Mucosa of stomach (tissue), 1 donor: ENCODE measurements around the gene LRP5.
"Not testable (repeated sequence)": the region's sequence is repeated elsewhere in the genome, so short reads cannot be mapped to it uniquely, and the experiment has no call there.

ENCODE experiments used
- H3K27me3 ChIP-seq: one replicate; pipeline ENCODE4 v1.7.0; 2013; ENCODE audit warnings: mild to moderate bottlenecking, low read length; ENCODE audit not compliant: control insufficient read depth, insufficient read depth
- H3K36me3 ChIP-seq: one replicate; pipeline ENCODE4 v1.7.0; 2013; ENCODE audit warnings: low read length; ENCODE audit not compliant: control insufficient read depth, insufficient read depth
- H3K4me1 ChIP-seq: one replicate; pipeline ENCODE4 v1.7.0; 2013; ENCODE audit warnings: mild to moderate bottlenecking, low read length; ENCODE audit not compliant: control insufficient read depth, insufficient read depth
- H3K4me3 ChIP-seq: one replicate; pipeline ENCODE4 v1.7.0; 2013; ENCODE audit warnings: low read length
- H3K9ac ChIP-seq: one replicate; pipeline ENCODE4 v1.7.0; 2013; ENCODE audit warnings: mild to moderate bottlenecking, low read length, moderate library complexity
- H3K9me3 ChIP-seq: one replicate; pipeline ENCODE4 v1.7.0; 2013; ENCODE audit warnings: mild to moderate bottlenecking, low read length, moderate library complexity; ENCODE audit not compliant: control insufficient read depth
- donor health status: Pancreatic carcinoma.

LRP5 gene

GRCh38 chr11:68338051-68338780 is 25.8 kb downstream of the LRP5 start:
- Histone ChIP-seq H3K27me3 (no peaks in the 10 kb centered on the region), H3K4me3 (no peak overlapping the region), H3K4me1 (peaks cover 48% of the 10 kb centered on the region), H3K36me3 (no peaks in the 10 kb centered on the region), H3K9ac (peak overlapping the region; percentile 20), H3K9me3 (no peaks in the 10 kb centered on the region)

DNA sequence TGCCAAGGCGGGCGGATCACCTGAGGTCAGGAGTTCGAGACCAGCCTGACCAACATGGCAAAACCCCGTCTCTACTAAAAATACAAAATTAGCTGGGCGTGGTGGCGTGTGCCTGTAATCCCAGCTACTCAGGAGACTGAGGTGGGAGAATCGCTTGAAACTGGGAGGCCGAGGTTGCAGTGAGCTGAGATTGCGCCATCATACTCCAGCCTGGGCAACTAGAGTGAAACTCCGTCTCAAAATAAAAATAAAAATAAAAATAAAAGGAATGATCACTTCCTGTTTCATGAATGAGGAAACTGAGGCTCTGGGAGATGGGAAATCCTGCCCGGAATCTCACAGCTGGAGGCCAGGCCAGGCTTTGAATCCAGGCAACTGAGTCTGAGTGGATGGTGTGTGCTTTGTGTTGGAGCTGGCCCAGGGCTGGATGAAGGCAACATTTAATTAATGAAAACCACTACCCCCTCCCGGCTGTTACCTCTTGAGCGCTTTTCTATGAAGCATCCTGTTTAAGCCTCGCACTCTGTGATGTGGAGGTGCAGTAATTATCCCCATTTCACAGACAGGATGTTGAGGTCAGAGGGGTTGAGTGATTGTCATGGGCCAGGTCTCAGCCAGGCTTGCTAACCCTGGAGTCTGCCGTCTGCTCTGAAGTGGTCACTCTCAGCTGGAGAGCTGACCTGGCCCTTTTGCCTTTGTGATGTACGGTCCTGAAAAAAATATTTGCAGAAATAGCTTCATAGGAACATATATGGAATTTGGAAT is 27.8 kb downstream of the LRP5 start:
- H3K4me3 ChIP-seq: no peak overlapping the region
- H3K9ac ChIP-seq: no peak overlapping the region
- H3K27me3 ChIP-seq: no peaks in the 10 kb centered on the region
- no peaks in the 10 kb centered on the region for H3K36me3 ChIP-seq
- no peaks in the 10 kb centered on the region for H3K9me3 ChIP-seq
- H3K4me1 ChIP-seq: peaks cover 59% of the 10 kb centered on the region

DNA sequence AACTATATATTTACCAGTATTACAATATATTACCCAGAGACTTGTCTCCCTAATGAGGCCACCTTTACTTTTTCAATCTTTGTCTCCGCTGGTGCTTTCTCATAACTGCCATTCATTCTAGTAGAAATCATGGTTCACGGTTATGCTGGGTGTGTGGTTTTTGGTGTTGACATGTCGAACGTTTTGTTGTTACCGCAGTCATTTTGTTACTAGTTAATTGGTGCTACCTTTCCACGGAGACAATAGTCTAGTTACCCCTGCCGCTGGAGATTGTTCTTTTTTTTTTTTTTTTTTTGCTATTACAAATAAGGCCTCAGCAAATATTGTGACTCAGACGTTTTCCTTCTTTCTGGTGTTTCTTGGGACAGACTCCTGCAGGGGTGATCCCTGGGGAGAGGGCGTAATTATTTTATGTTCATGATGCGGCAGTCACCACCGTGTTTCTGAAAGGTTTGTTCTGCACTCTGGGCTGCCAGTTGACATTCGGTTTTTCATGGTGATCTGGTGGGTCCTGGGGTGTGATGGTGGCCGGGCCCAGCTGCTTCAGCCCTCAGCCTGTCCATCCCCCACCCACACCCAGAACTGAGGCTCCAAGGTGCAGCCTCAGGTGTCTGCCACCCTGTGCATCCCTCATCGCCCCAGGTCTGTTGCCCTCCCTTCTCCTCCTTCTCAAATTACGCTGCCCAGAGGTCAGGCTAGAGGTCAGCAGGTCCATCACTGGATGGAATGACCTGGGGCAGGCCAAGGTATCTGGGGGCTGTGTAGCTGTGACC is 28.6 kb downstream of the LRP5 start:
- peaks cover 60% of the 10 kb centered on the region for H3K4me1 ChIP-seq

GRCh38 chr11:68341557-68342458 is 29.4 kb downstream of the LRP5 start:
- no peak overlapping the region for H3K4me3 ChIP-seq
- peaks cover 69% of the 10 kb centered on the region for H3K4me1 ChIP-seq
- no peaks in the 10 kb centered on the region for H3K36me3 ChIP-seq
- no peaks in the 10 kb centered on the region for H3K9me3 ChIP-seq
- no peaks in the 10 kb centered on the region for H3K27me3 ChIP-seq
- H3K9ac ChIP-seq: no peak overlapping the region

More for the DNA sequence above, 28.6 kb downstream of the LRP5 start:
- Histone ChIP-seq H3K9ac (no peak overlapping the region), H3K9me3 (no peaks in the 10 kb centered on the region), H3K4me3 (no peak overlapping the region), H3K27me3 (no peaks in the 10 kb centered on the region), H3K36me3 (no peaks in the 10 kb centered on the region)

- Histone ChIP-seq H3K9ac (peak overlapping the region; percentile 11), H3K27me3 (no peaks in the 10 kb centered on the region), H3K4me3 (no peak overlapping the region), H3K4me1 (peaks cover 66% of the 10 kb centered on the region), H3K36me3 (no peaks in the 10 kb centered on the region), H3K9me3 (no peaks in the 10 kb centered on the region)
These were observed 30.2 kb downstream of the LRP5 start for GRCh38 chr11:68342459-68343158.

GRCh38 chr11:68343761-68344256 is 31.4 kb downstream of the LRP5 start:
- Histone ChIP-seq H3K4me3 (no peak overlapping the region), H3K4me1 (peaks cover 55% of the 10 kb centered on the region), H3K27me3 (no peaks in the 10 kb centered on the region), H3K9me3 (no peaks in the 10 kb centered on the region), H3K36me3 (no peaks in the 10 kb centered on the region), H3K9ac (no peak overlapping the region)

GRCh38 chr11:68344821-68345220 is 32.4 kb downstream of the LRP5 start:
- not testable (repeated sequence) for H3K4me3 ChIP-seq, H3K36me3 ChIP-seq, H3K27me3 ChIP-seq, H3K9ac ChIP-seq, H3K9me3 ChIP-seq
- peaks cover 64% of the 10 kb centered on the region for H3K4me1 ChIP-seq

DNA sequence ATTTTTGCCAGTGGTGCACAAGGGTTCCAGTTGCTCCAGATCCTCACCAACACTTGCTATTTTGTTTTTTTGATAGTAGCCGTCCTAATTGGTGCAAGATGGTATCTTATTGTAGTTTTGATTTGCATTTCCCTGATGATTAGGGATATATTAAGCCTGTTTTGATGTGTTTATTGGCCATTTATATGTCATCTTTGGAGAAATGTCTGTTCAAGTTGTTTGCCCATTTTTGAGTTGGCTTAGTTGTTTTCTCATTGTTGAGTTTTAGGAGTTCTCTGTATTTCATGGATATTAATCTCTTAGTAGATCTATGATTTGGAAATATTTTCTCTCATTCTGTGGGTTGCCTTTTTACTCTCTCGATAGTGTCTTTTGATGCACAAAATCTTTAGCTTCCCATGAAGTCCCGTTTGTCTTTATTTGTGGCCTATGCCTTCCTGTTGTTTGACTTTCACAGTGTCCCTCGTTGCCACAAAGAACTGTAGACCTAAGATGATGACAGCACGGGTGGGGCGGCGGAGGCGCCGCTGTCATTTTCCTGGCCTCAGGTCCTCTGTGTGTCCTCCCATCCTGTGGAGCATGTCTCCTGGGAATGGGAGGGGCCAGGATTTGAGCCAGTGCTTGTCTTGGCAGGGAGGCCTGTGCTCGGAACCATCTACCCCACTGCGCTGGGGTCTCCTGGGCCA is 33.5 kb downstream of the LRP5 start:
- Histone ChIP-seq H3K9ac (no peak overlapping the region), H3K9me3 (no peaks in the 10 kb centered on the region), H3K4me1 (peaks cover 58% of the 10 kb centered on the region), H3K36me3 (no peaks in the 10 kb centered on the region), H3K27me3 (no peaks in the 10 kb centered on the region), H3K4me3 (no peak overlapping the region)

DNA sequence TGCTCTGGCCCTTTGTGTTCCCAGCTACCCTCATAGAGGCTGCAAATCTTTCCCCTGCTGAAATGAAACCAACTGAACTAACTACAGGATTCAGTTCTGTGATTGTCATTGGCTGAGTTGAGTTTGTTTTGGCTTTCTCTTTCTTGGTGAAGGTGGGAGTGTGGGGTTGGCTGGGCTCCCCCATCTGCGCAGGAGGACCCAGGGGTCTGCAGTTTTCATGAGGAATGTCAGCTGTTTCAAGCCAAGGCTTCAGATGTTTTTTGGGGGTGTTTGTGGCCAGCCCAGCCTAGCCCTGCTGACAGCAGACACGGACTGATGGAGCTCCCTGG is 34.0 kb downstream of the LRP5 start:
- Histone ChIP-seq H3K9me3 (no peaks in the 10 kb centered on the region), H3K4me3 (no peak overlapping the region), H3K27me3 (no peaks in the 10 kb centered on the region), H3K36me3 (no peaks in the 10 kb centered on the region), H3K4me1 (peaks cover 53% of the 10 kb centered on the region), H3K9ac (no peak overlapping the region)

DNA sequence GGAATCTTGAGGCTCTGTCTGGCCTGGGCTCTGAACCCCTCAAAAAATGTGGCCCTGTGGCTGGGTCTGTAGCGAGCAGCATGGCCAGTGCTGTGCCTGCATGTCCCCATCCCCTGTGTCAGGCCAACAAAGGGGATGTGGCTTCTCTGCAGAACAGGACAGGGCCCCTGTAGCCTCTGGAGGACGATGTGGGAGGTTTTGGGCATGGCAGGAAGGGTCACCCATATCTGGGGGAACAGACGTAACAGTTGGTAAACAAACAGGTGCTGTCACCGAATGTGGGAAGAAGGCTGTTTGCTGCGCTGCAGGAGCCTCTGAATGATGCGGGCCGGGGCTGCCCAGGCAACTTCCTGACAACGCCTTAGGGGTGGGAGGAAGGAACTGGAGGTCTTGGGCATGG is 35.0 kb downstream of the LRP5 start:
- Histone ChIP-seq H3K9ac (no peak overlapping the region), H3K27me3 (no peaks in the 10 kb centered on the region), H3K4me3 (no peak overlapping the region), H3K36me3 (no peaks in the 10 kb centered on the region), H3K9me3 (no peaks in the 10 kb centered on the region), H3K4me1 (peaks cover 44% of the 10 kb centered on the region)
